ENCODE data around the gene DCAF6. TPM values are rescaled to one million over a fixed set of nuclear protein-coding genes. Genes with fewer than 3 reads are reported as not detected.

Gene DCAF6
- total RNA-seq, 2 experiments from 2014 or later, result 23.2 to 30.6 TPM

DNA sequence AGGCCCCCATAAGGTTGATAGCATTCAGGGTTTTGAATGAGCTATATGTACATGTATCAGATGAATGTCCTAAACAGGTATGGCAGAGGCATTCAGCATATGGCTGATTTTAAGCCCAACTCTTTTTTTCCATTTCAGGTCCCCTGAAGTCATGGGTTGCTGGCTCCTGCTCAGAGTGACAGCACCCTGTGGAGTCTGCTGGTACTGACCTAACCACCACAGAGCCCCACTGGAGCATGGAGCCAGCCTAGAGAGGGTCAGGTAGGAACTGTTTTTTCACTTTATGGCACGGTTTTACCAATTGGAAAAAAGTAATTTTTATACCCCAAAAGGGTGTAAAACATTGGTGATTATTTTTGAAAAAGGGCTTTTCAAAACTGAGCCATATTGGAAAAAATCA, 82.9 kb downstream of the DCAF6 start:
- H3K79me2 ChIP-seq (ENCODE audit: insufficient read depth, low read depth, low read length), result no peaks in the 10 kb centered on the region

DNA sequence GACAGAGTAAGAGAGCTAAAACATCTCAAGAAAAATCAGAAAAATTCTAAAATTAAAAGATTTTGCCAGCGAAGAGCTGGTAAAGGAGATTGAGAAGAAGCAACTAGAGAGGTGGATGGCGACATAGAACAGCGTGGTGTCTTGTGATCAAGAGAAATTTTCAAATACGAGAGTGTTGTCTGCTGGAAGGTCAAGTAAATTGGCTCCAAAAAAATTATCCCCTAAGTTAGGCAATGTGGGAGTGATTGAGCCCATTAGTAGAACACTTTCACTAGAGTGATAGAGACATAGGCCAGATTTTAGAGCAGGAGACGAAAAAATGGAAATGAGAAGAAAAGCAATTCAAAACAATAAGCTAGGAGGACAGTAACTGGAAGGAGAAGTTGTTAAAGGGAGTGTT, 94.7 kb downstream of the DCAF6 start:
- no peaks in the 10 kb centered on the region for H4K20me1 ChIP-seq (ENCODE audit: insufficient read depth, low read length)
- no peak for DNase-seq (ENCODE audit: low spot score)
- H3K4me1 ChIP-seq (ENCODE audit: insufficient read depth, low read length, poor library complexity, severe bottlenecking), result peaks cover 4% of the 10 kb centered on the region
- BruUV-seq (replicated peaks), result no TSS peak
- no peak overlapping the region for H3K4me2 ChIP-seq (ENCODE audit: low read length)
- CTCF ChIA-PET (ENCODE audit: unreplicated experiment), result no interaction called here
- no peak overlapping the region for H3K4me3 ChIP-seq (ENCODE audit: low read depth, low read length, poor library complexity, severe bottlenecking)
- no peaks in the 10 kb centered on the region for H3K36me3 ChIP-seq (ENCODE audit: insufficient read depth, low read length)
- POLR2A ChIA-PET, result interaction anchor here (0.6 to 0.7 kb wide), 2 partner anchors 18 to 20 kb away, joined by 3 to 5 read pairs; no protein-coding TSS in a partner anchor
- no peaks in the 10 kb centered on the region for H3K9me3 ChIP-seq (ENCODE audit: low read length)
- TF ChIP-seq, protein P1, sequence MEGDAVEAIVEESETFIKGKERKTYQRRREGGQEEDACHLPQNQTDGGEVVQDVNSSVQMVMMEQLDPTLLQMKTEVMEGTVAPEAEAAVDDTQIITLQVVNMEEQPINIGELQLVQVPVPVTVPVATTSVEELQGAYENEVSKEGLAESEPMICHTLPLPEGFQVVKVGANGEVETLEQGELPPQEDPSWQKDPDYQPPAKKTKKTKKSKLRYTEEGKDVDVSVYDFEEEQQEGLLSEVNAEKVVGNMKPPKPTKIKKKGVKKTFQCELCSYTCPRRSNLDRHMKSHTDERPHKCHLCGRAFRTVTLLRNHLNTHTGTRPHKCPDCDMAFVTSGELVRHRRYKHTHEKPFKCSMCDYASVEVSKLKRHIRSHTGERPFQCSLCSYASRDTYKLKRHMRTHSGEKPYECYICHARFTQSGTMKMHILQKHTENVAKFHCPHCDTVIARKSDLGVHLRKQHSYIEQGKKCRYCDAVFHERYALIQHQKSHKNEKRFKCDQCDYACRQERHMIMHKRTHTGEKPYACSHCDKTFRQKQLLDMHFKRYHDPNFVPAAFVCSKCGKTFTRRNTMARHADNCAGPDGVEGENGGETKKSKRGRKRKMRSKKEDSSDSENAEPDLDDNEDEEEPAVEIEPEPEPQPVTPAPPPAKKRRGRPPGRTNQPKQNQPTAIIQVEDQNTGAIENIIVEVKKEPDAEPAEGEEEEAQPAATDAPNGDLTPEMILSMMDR (conservative IDR thresholded peaks at IDR 0.05; ENCODE audit: low read length), result no peak
- no peak for TF ChIP-seq EZH2phosphoT487 (IDR thresholded peaks at IDR 0.05; ENCODE audit: borderline replicate concordance, low read depth, low read length)
- H3K27ac ChIP-seq (ENCODE audit: low read depth, low read length, poor library complexity, severe bottlenecking), result no peak overlapping the region
- H3K9me2 ChIP-seq (ENCODE audit: insufficient read depth, low read length), result no peaks in the 10 kb centered on the region
- intact Hi-C loops (cut with micrococcal nuclease; ENCODE audit: unreplicated experiment), result no loop called here
- H2AFZ ChIP-seq (ENCODE audit: low read length), result no peak overlapping the region
- no peaks in the 10 kb centered on the region for H3K79me2 ChIP-seq (ENCODE audit: insufficient read depth, low read depth, low read length)

More for the DNA sequence above, 82.9 kb downstream of the DCAF6 start:
- Histone ChIP-seq H3K9me3 (ENCODE audit: low read length) (no peaks in the 10 kb centered on the region), H3K4me1 (ENCODE audit: insufficient read depth, low read length, poor library complexity, severe bottlenecking) (no peaks in the 10 kb centered on the region), H3K4me3 (ENCODE audit: low read depth, low read length, poor library complexity, severe bottlenecking) (no peak overlapping the region), H3K4me2 (ENCODE audit: low read length) (no peak overlapping the region), H3K9me2 (ENCODE audit: insufficient read depth, low read length) (no peaks in the 10 kb centered on the region), H4K20me1 (ENCODE audit: insufficient read depth, low read length) (no peaks in the 10 kb centered on the region), H3K36me3 (ENCODE audit: insufficient read depth, low read length) (peaks cover 36% of the 10 kb centered on the region), H3K27ac (ENCODE audit: low read depth, low read length, poor library complexity, severe bottlenecking) (no peak overlapping the region), H2AFZ (ENCODE audit: low read length) (no peak overlapping the region)
- ChIA-PET CTCF (ENCODE audit: unreplicated experiment) (no interaction called here), POLR2A (no interaction called here)
- BruUV-seq (replicated peaks), result no TSS peak
- no peak for DNase-seq (ENCODE audit: low spot score)
- TF ChIP-seq EZH2phosphoT487 (IDR thresholded peaks at IDR 0.05; ENCODE audit: borderline replicate concordance, low read depth, low read length), result no peak
- TF ChIP-seq, protein P1 (conservative IDR thresholded peaks at IDR 0.05; ENCODE audit: low read length), result no peak
- intact Hi-C loops (cut with micrococcal nuclease; ENCODE audit: unreplicated experiment), result no loop called here

DNA sequence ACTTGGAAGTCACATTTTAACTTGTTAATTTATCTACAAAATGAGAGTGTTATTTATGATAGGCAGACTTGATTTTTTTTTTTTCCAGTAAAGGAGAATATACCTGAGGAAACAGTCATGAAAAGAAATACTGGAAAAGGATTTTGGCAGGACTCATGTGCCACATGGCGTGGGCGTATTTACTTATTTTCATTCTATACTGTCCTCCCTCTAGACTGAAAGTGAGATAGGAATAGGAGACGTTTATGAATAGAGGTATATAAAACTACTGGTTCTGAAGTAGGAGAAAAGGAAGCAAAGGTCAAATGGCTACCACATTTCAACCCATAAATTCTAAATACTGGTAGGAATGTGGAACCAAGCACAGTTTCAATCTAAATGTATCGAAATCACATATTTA, 95.1 kb downstream of the DCAF6 start:
- Histone ChIP-seq H4K20me1 (ENCODE audit: insufficient read depth, low read length) (no peaks in the 10 kb centered on the region), H3K4me2 (ENCODE audit: low read length) (no peak overlapping the region), H3K79me2 (ENCODE audit: insufficient read depth, low read depth, low read length) (no peaks in the 10 kb centered on the region), H3K9me3 (ENCODE audit: low read length) (no peaks in the 10 kb centered on the region), H3K36me3 (ENCODE audit: insufficient read depth, low read length) (no peaks in the 10 kb centered on the region), H3K27ac (ENCODE audit: low read depth, low read length, poor library complexity, severe bottlenecking) (no peak overlapping the region), H2AFZ (ENCODE audit: low read length) (no peak overlapping the region), H3K4me3 (ENCODE audit: low read depth, low read length, poor library complexity, severe bottlenecking) (no peak overlapping the region), H3K9me2 (ENCODE audit: insufficient read depth, low read length) (no peaks in the 10 kb centered on the region), H3K4me1 (ENCODE audit: insufficient read depth, low read length, poor library complexity, severe bottlenecking) (peaks cover 4% of the 10 kb centered on the region)
- no TSS peak for BruUV-seq (replicated peaks)
- DNase-seq (ENCODE audit: low spot score), result no peak
- ChIA-PET CTCF (ENCODE audit: unreplicated experiment) (no interaction called here), POLR2A (interaction anchor here (0.6 kb wide), 1 partner anchor 21 kb away, joined by 5 read pairs; no protein-coding TSS in a partner anchor)
- intact Hi-C loops (cut with micrococcal nuclease; ENCODE audit: unreplicated experiment), result no loop called here
- TF ChIP-seq, protein P1 (conservative IDR thresholded peaks at IDR 0.05; ENCODE audit: low read length), result no peak
- no peak for TF ChIP-seq EZH2phosphoT487 (IDR thresholded peaks at IDR 0.05; ENCODE audit: borderline replicate concordance, low read depth, low read length)
